SIG-M5 treated with dmso at 0.1 percent for 504 hours (cell line): ENCODE results near the gene KIAA0408.
"Not testable (repeated sequence)": the region's sequence is repeated elsewhere in the genome, so short reads cannot be mapped to it uniquely, and the experiment has no call there.

Experiments used
- DNase-seq: peaks from one replicate; lab custom pipeline; 2025; ENCODE audit not compliant: unreplicated experiment; lab: John Stamatoyannopoulos, UW

Gene KIAA0408

GRCh38 chr6:127420556-127420955 lies 38.6 kb downstream of the KIAA0408 start:
- DNase-seq: peak; percentile 89

- DNase-seq: no peak
Measured at GRCh38 chr6:127415096-127415495, 44.1 kb downstream of the KIAA0408 start.

- not testable (repeated sequence) for DNase-seq
Measured at GRCh38 chr6:127413123-127413522, 46.1 kb downstream of the KIAA0408 start.

GRCh38 chr6:127412016-127412415 lies 47.2 kb downstream of the KIAA0408 start:
- not testable (repeated sequence) for DNase-seq
